DOHH2 (cell line): ENCODE results near the gene SCD5.

ENCODE experiments used
- EZH2phosphoT487 ChIP-seq: fragments of 200-600 bp; sonication (generic); IDR thresholded peaks from 2 replicates; pipeline ENCODE4 v1.6.1; 2017; ENCODE audit warnings: borderline replicate concordance, mild to moderate bottlenecking, antibody characterized with exemption, low read length, moderate library complexity, mixed read lengths
- TF ChIP-seq, protein P1 (sequence below): fragments of 200-600 bp; sonication (generic); IDR thresholded peaks from one replicate; pipeline ENCODE4 v1.5.1; 2014; ENCODE audit warnings: antibody characterized with exemption, mild to moderate bottlenecking, low read depth, low read length; ENCODE audit not compliant: poor library complexity, severe bottlenecking

DNA sequence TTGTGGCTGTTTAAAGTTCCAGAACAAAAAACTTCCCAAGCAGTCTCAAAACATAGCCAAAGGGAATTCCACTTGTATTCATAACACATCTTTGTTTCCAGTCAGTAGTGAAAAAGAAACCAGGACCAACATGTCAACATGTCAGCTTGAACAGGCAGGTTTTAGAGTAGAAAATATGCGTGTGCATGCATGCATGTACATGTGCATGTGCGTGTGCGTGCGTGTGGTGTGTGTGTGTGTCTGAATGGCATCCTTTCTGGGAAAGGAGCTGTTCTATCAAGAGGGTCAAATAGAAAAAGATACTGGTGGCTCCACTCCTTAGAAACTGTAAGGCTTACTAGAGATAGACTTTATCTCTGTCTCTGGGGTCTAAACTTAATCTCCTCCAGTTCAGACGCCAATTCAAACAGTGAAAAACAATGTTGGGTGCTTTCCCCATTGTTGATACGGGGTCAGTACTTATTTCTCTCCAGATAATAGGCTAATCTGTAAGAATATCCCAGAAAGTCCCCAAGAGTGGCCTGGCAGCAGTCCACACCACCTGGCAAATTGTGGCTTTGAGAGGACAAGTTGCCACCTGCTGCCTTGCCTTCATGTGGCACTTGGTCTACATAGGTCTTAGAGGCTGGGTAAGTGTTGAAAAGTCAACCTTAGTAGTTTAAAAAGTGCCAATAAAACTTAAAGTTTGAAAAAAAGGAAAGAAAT lies 110.4 kb downstream of the SCD5 start:
- TF ChIP-seq, protein P1, sequence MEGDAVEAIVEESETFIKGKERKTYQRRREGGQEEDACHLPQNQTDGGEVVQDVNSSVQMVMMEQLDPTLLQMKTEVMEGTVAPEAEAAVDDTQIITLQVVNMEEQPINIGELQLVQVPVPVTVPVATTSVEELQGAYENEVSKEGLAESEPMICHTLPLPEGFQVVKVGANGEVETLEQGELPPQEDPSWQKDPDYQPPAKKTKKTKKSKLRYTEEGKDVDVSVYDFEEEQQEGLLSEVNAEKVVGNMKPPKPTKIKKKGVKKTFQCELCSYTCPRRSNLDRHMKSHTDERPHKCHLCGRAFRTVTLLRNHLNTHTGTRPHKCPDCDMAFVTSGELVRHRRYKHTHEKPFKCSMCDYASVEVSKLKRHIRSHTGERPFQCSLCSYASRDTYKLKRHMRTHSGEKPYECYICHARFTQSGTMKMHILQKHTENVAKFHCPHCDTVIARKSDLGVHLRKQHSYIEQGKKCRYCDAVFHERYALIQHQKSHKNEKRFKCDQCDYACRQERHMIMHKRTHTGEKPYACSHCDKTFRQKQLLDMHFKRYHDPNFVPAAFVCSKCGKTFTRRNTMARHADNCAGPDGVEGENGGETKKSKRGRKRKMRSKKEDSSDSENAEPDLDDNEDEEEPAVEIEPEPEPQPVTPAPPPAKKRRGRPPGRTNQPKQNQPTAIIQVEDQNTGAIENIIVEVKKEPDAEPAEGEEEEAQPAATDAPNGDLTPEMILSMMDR = no peak
- TF ChIP-seq EZH2phosphoT487 = no peak
